GM12801 (cell line): ENCODE data around the gene ANKRD17.

Experiments
- TF ChIP-seq, protein P1 (sequence below): IDR thresholded peaks from one replicate; pipeline ENCODE4 v1.5.1; 2011; ENCODE audit warnings: control low read depth; ENCODE audit not compliant: insufficient read length; ENCODE audit errors: extremely low read depth

Gene ANKRD17

GRCh38 chr4:73252001-73252400 is 6.6 kb downstream of the ANKRD17 start:
- TF ChIP-seq, protein P1, sequence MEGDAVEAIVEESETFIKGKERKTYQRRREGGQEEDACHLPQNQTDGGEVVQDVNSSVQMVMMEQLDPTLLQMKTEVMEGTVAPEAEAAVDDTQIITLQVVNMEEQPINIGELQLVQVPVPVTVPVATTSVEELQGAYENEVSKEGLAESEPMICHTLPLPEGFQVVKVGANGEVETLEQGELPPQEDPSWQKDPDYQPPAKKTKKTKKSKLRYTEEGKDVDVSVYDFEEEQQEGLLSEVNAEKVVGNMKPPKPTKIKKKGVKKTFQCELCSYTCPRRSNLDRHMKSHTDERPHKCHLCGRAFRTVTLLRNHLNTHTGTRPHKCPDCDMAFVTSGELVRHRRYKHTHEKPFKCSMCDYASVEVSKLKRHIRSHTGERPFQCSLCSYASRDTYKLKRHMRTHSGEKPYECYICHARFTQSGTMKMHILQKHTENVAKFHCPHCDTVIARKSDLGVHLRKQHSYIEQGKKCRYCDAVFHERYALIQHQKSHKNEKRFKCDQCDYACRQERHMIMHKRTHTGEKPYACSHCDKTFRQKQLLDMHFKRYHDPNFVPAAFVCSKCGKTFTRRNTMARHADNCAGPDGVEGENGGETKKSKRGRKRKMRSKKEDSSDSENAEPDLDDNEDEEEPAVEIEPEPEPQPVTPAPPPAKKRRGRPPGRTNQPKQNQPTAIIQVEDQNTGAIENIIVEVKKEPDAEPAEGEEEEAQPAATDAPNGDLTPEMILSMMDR, result no peak

DNA sequence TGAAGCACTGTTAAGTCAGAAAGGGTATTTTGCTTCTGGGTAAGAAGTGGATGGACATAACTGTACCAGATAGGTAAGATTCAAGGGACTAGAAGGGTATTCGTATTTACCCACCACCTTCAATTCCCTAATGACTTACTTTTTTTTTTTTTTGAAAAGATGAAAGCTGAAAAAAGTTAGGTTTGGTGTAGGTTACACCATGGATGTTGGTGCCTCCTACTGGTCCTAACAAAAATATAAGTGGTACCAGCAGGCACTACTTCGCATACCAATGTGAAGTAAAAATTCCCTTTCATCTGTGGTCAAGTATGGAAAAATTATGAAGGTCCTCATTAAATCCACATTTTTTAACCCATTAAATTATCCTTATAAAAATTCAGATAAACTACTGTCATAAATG is 7.2 kb downstream of the ANKRD17 start:
- TF ChIP-seq, protein P1, result no peak

GRCh38 chr4:73250642-73251041 is 8.0 kb downstream of the ANKRD17 start:
- TF ChIP-seq, protein P1, result no peak

DNA sequence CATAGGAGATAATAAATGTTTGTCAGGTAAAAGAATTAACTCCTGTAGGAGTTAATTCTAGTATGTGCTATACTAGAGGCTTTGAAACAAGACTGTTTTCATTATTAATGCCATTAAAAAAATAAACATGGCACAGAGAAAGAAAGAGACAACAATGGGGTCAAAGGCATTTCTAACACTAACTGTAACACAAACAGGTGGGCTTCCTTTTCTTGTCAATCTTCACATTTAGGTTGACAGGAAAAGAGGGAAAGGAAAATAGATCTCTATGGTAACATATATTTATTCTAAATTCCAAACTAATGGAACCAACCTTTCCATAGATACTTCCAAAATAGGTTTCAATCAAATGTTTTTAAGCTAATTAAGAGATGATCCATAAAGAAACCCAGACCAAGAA is 9.8 kb downstream of the ANKRD17 start:
- TF ChIP-seq, protein P1, result no peak

DNA sequence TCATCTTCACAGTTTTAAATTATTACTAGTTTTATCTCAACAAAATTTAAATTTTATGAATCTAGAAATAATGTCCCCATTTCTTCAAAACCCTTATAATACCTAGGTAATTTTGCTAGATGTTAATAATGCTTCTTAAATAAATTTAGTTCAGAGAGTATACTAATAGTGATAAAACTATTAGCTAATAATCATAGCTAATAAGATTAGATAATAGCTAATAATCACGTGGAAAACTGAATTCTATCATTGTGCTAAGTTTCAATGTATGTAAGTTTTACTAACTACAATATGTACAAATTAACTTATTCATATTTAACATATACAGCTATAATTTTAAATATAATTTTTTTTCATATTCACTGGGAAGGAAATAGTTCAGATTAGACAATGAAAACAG is 10.2 kb downstream of the ANKRD17 start:
- TF ChIP-seq, protein P1, result no peak

- TF ChIP-seq, protein P1, result no peak
Measured at GRCh38 chr4:73247100-73247499, 11.5 kb downstream of the ANKRD17 start.

DNA sequence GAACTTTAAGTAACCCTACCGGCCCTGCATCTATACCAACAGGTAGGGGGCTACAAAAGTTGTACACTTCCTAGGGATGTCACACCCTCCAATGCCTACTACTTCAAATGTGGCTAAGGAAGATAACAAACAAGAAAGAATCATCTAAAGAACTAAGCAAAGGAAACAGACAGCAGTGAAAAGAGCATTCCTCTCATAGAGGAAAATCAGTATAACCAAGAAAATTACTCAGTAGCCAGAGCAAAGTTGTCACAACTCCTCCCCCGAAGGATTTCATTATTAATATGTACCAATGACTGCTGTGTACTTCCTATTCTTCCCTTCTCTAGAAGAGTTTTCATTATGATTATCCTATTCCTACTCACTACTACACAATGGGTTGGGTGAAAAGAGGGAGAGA is 12.6 kb downstream of the ANKRD17 start:
- TF ChIP-seq, protein P1, result no peak
